KMS-11 (cell line): ENCODE data around the gene PHF12.
"Not testable (repeated sequence)": the region's sequence is repeated elsewhere in the genome, so short reads cannot be mapped to it uniquely, and the experiment has no call there.

ENCODE experiments used
- H2AFZ ChIP-seq: fragments of 200-600 bp; sonication (generic); 2 replicates; pipeline ENCODE4 v1.6.1; 2016; ENCODE audit warnings: antibody characterized with exemption, mixed run types, low read depth
- H3K27ac ChIP-seq: fragments of 200-600 bp; sonication (generic); 2 replicates; pipeline ENCODE4 v1.6.1; 2016; ENCODE audit warnings: mild to moderate bottlenecking, mixed run types
- H3K27me3 ChIP-seq: fragments of 200-600 bp; sonication (generic); 2 replicates; pipeline ENCODE4 v1.6.1; 2017; ENCODE audit warnings: mild to moderate bottlenecking, low read depth, mixed run types, moderate library complexity; ENCODE audit not compliant: insufficient read depth
- H3K36me3 ChIP-seq: fragments of 200-600 bp; sonication (generic); 2 replicates; pipeline ENCODE4 v1.6.1; 2017; ENCODE audit warnings: mild to moderate bottlenecking, mixed run types; ENCODE audit not compliant: insufficient read depth
- H3K4me1 ChIP-seq: fragments of 200-600 bp; sonication (generic); 2 replicates; pipeline ENCODE4 v1.6.1; 2016; ENCODE audit warnings: mild to moderate bottlenecking, low read depth, mixed run types; ENCODE audit not compliant: poor library complexity, severe bottlenecking
- H3K4me2 ChIP-seq: fragments of 200-600 bp; sonication (generic); 2 replicates; pipeline ENCODE4 v1.7.0; 2016; ENCODE audit warnings: mild to moderate bottlenecking, mixed run types
- H3K4me3 ChIP-seq: fragments of 200-600 bp; sonication (generic); IDR thresholded peaks from 2 replicates; pipeline ENCODE4 v1.6.1; 2017; ENCODE audit warnings: low read depth, low read length, mixed read lengths; ENCODE audit not compliant: insufficient read depth
- H3K79me2 ChIP-seq: fragments of 200-600 bp; sonication (generic); 2 replicates; pipeline ENCODE4 v1.6.1; 2016; ENCODE audit warnings: low read depth, mixed run types; ENCODE audit not compliant: insufficient read depth
- H3K9ac ChIP-seq: fragments of 200-600 bp; sonication (generic); 2 replicates; pipeline ENCODE4 v1.6.1; 2016; ENCODE audit warnings: mild to moderate bottlenecking, mixed run types
- H4K20me1 ChIP-seq: fragments of 200-600 bp; sonication (generic); 2 replicates; pipeline ENCODE4 v1.6.1; 2016; ENCODE audit warnings: mild to moderate bottlenecking, mixed run types; ENCODE audit not compliant: insufficient read depth
- CTCF ChIP-seq: fragments of 200-600 bp; sonication (generic); conservative IDR thresholded peaks from 2 replicates; pipeline ENCODE4 v1.6.1; 2017; ENCODE audit warnings: low read depth, mild to moderate bottlenecking, antibody characterized with exemption, low read length, moderate library complexity, mixed read lengths

Gene PHF12

GRCh38 chr17:28878158-28878910 is 73.0 kb downstream of the PHF12 start:
- H3K4me1 ChIP-seq, result no peaks in the 10 kb centered on the region
- H3K4me2 ChIP-seq, result no peak overlapping the region
- TF ChIP-seq CTCF, result no peak
- no peak overlapping the region for H3K9ac ChIP-seq
- no peak overlapping the region for H3K4me3 ChIP-seq
- no peaks in the 10 kb centered on the region for H3K79me2 ChIP-seq
- no peak overlapping the region for H2AFZ ChIP-seq
- H3K27me3 ChIP-seq, result no peaks in the 10 kb centered on the region
- no peaks in the 10 kb centered on the region for H3K36me3 ChIP-seq
- no peak overlapping the region for H3K27ac ChIP-seq
- no peaks in the 10 kb centered on the region for H4K20me1 ChIP-seq

GRCh38 chr17:28877150-28877711 is 74.1 kb downstream of the PHF12 start:
- not testable (repeated sequence) for H2AFZ ChIP-seq, H3K4me2 ChIP-seq, H3K9ac ChIP-seq, H3K27me3 ChIP-seq, H3K36me3 ChIP-seq, H3K4me3 ChIP-seq, H3K79me2 ChIP-seq, H3K4me1 ChIP-seq, H4K20me1 ChIP-seq, H3K27ac ChIP-seq

GRCh38 chr17:28875848-28876550 is 75.3 kb downstream of the PHF12 start:
- Histone ChIP-seq H3K9ac (no peak overlapping the region), H3K4me2 (no peak overlapping the region), H3K4me3 (no peak overlapping the region), H3K27ac (no peak overlapping the region), H3K27me3 (no peaks in the 10 kb centered on the region), H3K36me3 (no peaks in the 10 kb centered on the region), H4K20me1 (no peaks in the 10 kb centered on the region), H3K4me1 (no peaks in the 10 kb centered on the region), H2AFZ (no peak overlapping the region), H3K79me2 (no peaks in the 10 kb centered on the region)
- no peak for TF ChIP-seq CTCF

- no peak for TF ChIP-seq CTCF
- Histone ChIP-seq H3K27me3 (no peaks in the 10 kb centered on the region), H2AFZ (no peak overlapping the region), H3K27ac (no peak overlapping the region), H3K9ac (no peak overlapping the region), H3K4me1 (no peaks in the 10 kb centered on the region), H3K4me2 (no peak overlapping the region), H3K36me3 (no peaks in the 10 kb centered on the region), H3K4me3 (no peak overlapping the region), H3K79me2 (no peaks in the 10 kb centered on the region), H4K20me1 (no peaks in the 10 kb centered on the region)
These were observed 76.6 kb downstream of the PHF12 start for GRCh38 chr17:28874750-28875149.

- no peak overlapping the region for H3K9ac ChIP-seq
- H3K27me3 ChIP-seq, result no peaks in the 10 kb centered on the region
- no peaks in the 10 kb centered on the region for H3K4me1 ChIP-seq
- no peak overlapping the region for H3K4me2 ChIP-seq
- no peaks in the 10 kb centered on the region for H3K36me3 ChIP-seq
- no peak overlapping the region for H2AFZ ChIP-seq
- H4K20me1 ChIP-seq, result no peaks in the 10 kb centered on the region
- no peak overlapping the region for H3K4me3 ChIP-seq
- H3K79me2 ChIP-seq, result no peaks in the 10 kb centered on the region
- no peak overlapping the region for H3K27ac ChIP-seq
- TF ChIP-seq CTCF, result no peak
These were observed 77.5 kb downstream of the PHF12 start for GRCh38 chr17:28873839-28874238.
